IMR-90 (cell line): ENCODE results near the gene USH2A. TPM values are rescaled to one million over a fixed set of nuclear protein-coding genes. Genes with fewer than 3 reads are reported as not detected.

Experiments used
- ATAC-seq: fragments of 200-7000 bp; cut with Tn5 transposase; 2 replicates; pipeline ENCODE4 v1.9.1; 2020; ENCODE audit warnings: low read depth, mild to moderate bottlenecking, moderate library complexity
- BruUV-seq: library from RNA; stranded (reverse); fragments of 400-500 nt; replicated peaks from 2 replicates; lab custom pipeline; 2021; lab: Mats Ljungman, UMichigan
- CTCF ChIA-PET: fragments of 300-600 bp; formaldehyde crosslinking; extraction: SDS; loops from one replicate; lab custom pipeline; 2021; ENCODE audit warnings: antibody characterized with exemption; lab: Yijun Ruan, JAX
- POLR2A ChIA-PET: fragments of 300-600 bp; sonication (Branson Sonifier 250); formaldehyde crosslinking; loops from one replicate; lab custom pipeline; 2022; ENCODE audit warnings: antibody characterized with exemption; ENCODE audit not compliant: unreplicated experiment; lab: Charles Lee
- DNase-seq: peaks from one replicate; pipeline ENCODE4 v3.0.0; 2013
- H2AFZ ChIP-seq: replicated peaks from 2 replicates; pipeline ENCODE3; 2013; ENCODE audit warnings: low read length, mild to moderate bottlenecking; ENCODE audit not compliant: poor library complexity
- H2AK5ac ChIP-seq: 2 replicates; pipeline ENCODE4 v1.6.1; 2013; ENCODE audit warnings: low read depth, low read length, inconsistent platforms
- H2AK9ac ChIP-seq: replicated peaks from 2 replicates; pipeline ENCODE3; 2013; ENCODE audit warnings: mild to moderate bottlenecking, low read depth, low read length, moderate library complexity; ENCODE audit not compliant: poor library complexity
- H2BK120ac ChIP-seq: 2 replicates; pipeline ENCODE4 v1.6.1; 2013; ENCODE audit warnings: low read depth, low read length, inconsistent platforms
- H2BK15ac ChIP-seq: 3 replicates; pipeline ENCODE4 v1.6.1; 2013; ENCODE audit warnings: low read depth, low read length, inconsistent platforms
- H2BK20ac ChIP-seq: 2 replicates; pipeline ENCODE4 v1.6.1; 2013; ENCODE audit warnings: low read depth, mild to moderate bottlenecking, inconsistent platforms, low read length, moderate library complexity
- H2BK5ac ChIP-seq: 2 replicates; pipeline ENCODE4 v1.6.1; 2013; ENCODE audit warnings: mild to moderate bottlenecking, low read depth, low read length, inconsistent platforms; ENCODE audit not compliant: poor library complexity, severe bottlenecking
- H3K14ac ChIP-seq: replicated peaks from 2 replicates; pipeline ENCODE4 v1.6.1; 2013; ENCODE audit warnings: low read depth, low read length, inconsistent platforms
- H3K18ac ChIP-seq: 2 replicates; pipeline ENCODE4 v1.6.1; 2013; ENCODE audit warnings: low read depth, low read length, control low read depth
- H3K23ac ChIP-seq: 2 replicates; pipeline ENCODE4 v1.6.1; 2013; ENCODE audit warnings: low read depth, low read length, inconsistent platforms
- H3K27ac ChIP-seq: 2 replicates; pipeline ENCODE4 v1.5.1; 2013; ENCODE audit warnings: mild to moderate bottlenecking, control low read depth, low read length; ENCODE audit not compliant: insufficient read depth
- H3K27me3 ChIP-seq: 2 replicates; pipeline ENCODE4 v1.6.1; 2013; ENCODE audit warnings: low read length; ENCODE audit not compliant: control insufficient read depth, insufficient read depth
- H3K36me3 ChIP-seq: 2 replicates; pipeline ENCODE4 v1.6.1; 2013; ENCODE audit warnings: low read length, mixed read lengths; ENCODE audit not compliant: control insufficient read depth, insufficient read depth
- H3K4ac ChIP-seq: 2 replicates; pipeline ENCODE4 v1.6.1; 2013; ENCODE audit warnings: low read depth, low read length, inconsistent platforms
- H3K4me1 ChIP-seq: 2 replicates; pipeline ENCODE4 v1.6.1; 2013; ENCODE audit warnings: low read length, mixed read lengths; ENCODE audit not compliant: control insufficient read depth, insufficient read depth
- H3K4me2 ChIP-seq: 2 replicates; pipeline ENCODE4 v1.6.1; 2013; ENCODE audit warnings: low read depth, mild to moderate bottlenecking, control low read depth, low read length, moderate library complexity
- H3K4me3 ChIP-seq: 2 replicates; pipeline ENCODE4 v1.5.1; 2013; ENCODE audit warnings: low read depth, mild to moderate bottlenecking, control low read depth, low read length, moderate library complexity; ENCODE audit not compliant: insufficient read depth
- H3K56ac ChIP-seq: 2 replicates; pipeline ENCODE4 v1.6.1; 2013; ENCODE audit warnings: low read length, inconsistent platforms; ENCODE audit not compliant: insufficient read depth; ENCODE audit errors: extremely low read depth
- H3K79me1 ChIP-seq, 2 experiments: 2 replicates each; pipeline ENCODE4 v1.6.1; 2013; ENCODE audit warnings: low read length in 2 of 2, inconsistent platforms in 1 of 2, low read depth in 1 of 2
- H3K9ac ChIP-seq: 2 replicates; pipeline ENCODE4 v1.6.1; 2013; ENCODE audit warnings: low read depth, low read length, control low read depth
- H3K9me1 ChIP-seq: 2 replicates; pipeline ENCODE4 v1.6.1; 2013; ENCODE audit warnings: low read length, inconsistent platforms; ENCODE audit not compliant: insufficient read depth
- H3K9me3 ChIP-seq: 2 replicates; pipeline ENCODE4 v1.6.1; 2013; ENCODE audit warnings: low read length; ENCODE audit not compliant: control insufficient read depth, insufficient read depth
- H4K20me1 ChIP-seq: 2 replicates; pipeline ENCODE4 v1.6.1; 2013; ENCODE audit warnings: low read length, inconsistent platforms; ENCODE audit not compliant: insufficient read depth
- H4K5ac ChIP-seq: 2 replicates; pipeline ENCODE4 v1.6.1; 2013; ENCODE audit warnings: mild to moderate bottlenecking, low read depth, low read length, control low read depth
- H4K8ac ChIP-seq, 2 experiments: 2 replicates each; pipeline ENCODE4 v1.6.1; 2013; ENCODE audit warnings: low read depth in 2 of 2, low read length in 2 of 2, control low read depth in 1 of 2, inconsistent platforms in 1 of 2
- H4K91ac ChIP-seq: 2 replicates; pipeline ENCODE4 v1.6.1; 2013; ENCODE audit warnings: low read depth, low read length, inconsistent platforms; ENCODE audit not compliant: insufficient read depth
- BHLHE40 ChIP-seq: fragments of 150-350 bp; IDR thresholded peaks from 2 replicates; pipeline ENCODE4 v1.6.1; 2016; ENCODE audit warnings: mild to moderate bottlenecking, low read depth, low read length
- CEBPB ChIP-seq: IDR thresholded peaks from 2 replicates; pipeline ENCODE4 v1.6.1; 2012; ENCODE audit warnings: low read depth, low read length, improper control_type of control experiment
- FOS ChIP-seq: fragments of 150-350 bp; IDR thresholded peaks from 2 replicates; pipeline ENCODE4 v1.6.1; 2016; ENCODE audit warnings: low read depth, low read length
- RCOR1 ChIP-seq: IDR thresholded peaks from 2 replicates; pipeline ENCODE4 v1.6.1; 2012; ENCODE audit warnings: mild to moderate bottlenecking, low read length, improper control_type of control experiment; ENCODE audit not compliant: insufficient replicate concordance
- RFX5 ChIP-seq: IDR thresholded peaks from 2 replicates; pipeline ENCODE4 v1.8.0; 2012; ENCODE audit warnings: low read depth, mild to moderate bottlenecking, low read length, moderate library complexity
- WGBS, 2 experiments: methylation state at CpG; one replicate each; pipeline versions ENCODE4 v1.1.5 to v1.1.7; 2013; ENCODE audit warnings: missing lambda C conversion rate in 2 of 2; ENCODE audit not compliant: insufficient read length in 1 of 2; ENCODE audit errors: extremely low coverage in 2 of 2; 5-methylcytosine and 5-hydroxymethylcytosine counted together
- dilution Hi-C: fragments of 300-500 bp; cut with HindIII; formaldehyde crosslinking; loops from one replicate; pipeline ENCODE4 v1.14.3; 2018; ENCODE audit warnings: low sequenced_read_pairs; ENCODE audit not compliant: unreplicated experiment
- in situ Hi-C: fragments of 300-500 bp; cut with MboI; formaldehyde crosslinking; loops from 3 replicates; pipeline ENCODE4 v1.14.3; 2019; ENCODE audit warnings: low sequenced_read_pairs, inconsistent platforms, mixed read lengths
- intact Hi-C: fragments of 100-400 bp; cut with micrococcal nuclease; formaldehyde crosslinking; loops from 2 replicates; pipeline ENCODE4 v1.10.0; 2022
- polyA plus RNA-seq, 3 experiments: library from polyadenylated mRNA; depleted of rRNA; stranded (reverse); fragments of >200 nt; gene quantifications; 2 replicates each; pipeline ENCODE4 v1.2.3, GENCODE V29; 2012; ENCODE audit warnings: low replicate concordance in 1 of 3
- total RNA-seq: library from RNA; depleted of rRNA; stranded (reverse); fragments of >200 nt; gene quantifications from 2 replicates; pipeline ENCODE4 v1.2.3, GENCODE V29; 2012
- TF ChIP-seq, protein P1 (sequence below): fragments of 150-350 bp; IDR thresholded peaks from 2 replicates; pipeline ENCODE4 v1.6.1; 2017; ENCODE audit warnings: mild to moderate bottlenecking, antibody characterized with exemption, low read length, low read depth

The USH2A gene
- total and polyA plus RNA-seq, 2 of the 4 experiments (the other 2 are of a cell fraction), result under 0.01 to 0.02 TPM

DNA sequence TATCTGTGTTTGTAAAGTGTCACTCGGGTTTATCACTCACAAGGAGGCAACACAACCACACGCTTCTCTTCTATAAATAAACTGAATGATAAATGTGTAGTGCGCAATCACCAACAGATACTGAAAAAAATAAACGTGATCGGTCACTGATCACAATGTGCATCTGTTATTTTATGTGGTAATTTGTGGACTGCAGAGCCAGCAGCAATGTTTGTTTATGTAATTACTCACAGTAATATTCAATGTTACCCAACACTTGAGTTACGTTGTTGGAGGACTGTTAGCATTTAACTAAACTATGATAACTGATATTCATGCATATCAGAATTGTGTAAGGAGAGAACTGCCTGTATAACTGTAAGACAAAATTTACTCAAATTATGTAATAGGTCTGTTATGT is 129.6 kb downstream of the USH2A start:
- ChIA-PET CTCF (no interaction called here), POLR2A (no interaction called here)
- H3K18ac ChIP-seq, result no peak overlapping the region
- H2AK9ac ChIP-seq, result no peak overlapping the region
- BruUV-seq, result no TSS peak
- no peaks in the 10 kb centered on the region for H3K79me1 ChIP-seq
- no peak overlapping the region for H3K23ac ChIP-seq
- H2AFZ ChIP-seq, result no peak overlapping the region
- no peak overlapping the region for H3K4ac ChIP-seq
- H3K14ac ChIP-seq, result no peak overlapping the region
- ATAC-seq (peak; percentile 90), DNase-seq (peak; percentile 94)
- H3K36me3 ChIP-seq, result no peaks in the 10 kb centered on the region
- H4K5ac ChIP-seq, result no peak overlapping the region
- no peak overlapping the region for H2BK15ac ChIP-seq
- no peak overlapping the region for H3K9ac ChIP-seq
- H3K27ac ChIP-seq, result no peak overlapping the region
- intact Hi-C loops (no loop called here), dilution Hi-C loops (no loop called here), in situ Hi-C loops (no loop called here)
- H2AK5ac ChIP-seq, result no peak overlapping the region
- WGBS, 2 experiments, result no CpG with 5 or more reads among the region's 6 CpGs
- no peaks in the 10 kb centered on the region for H3K27me3 ChIP-seq
- H2BK5ac ChIP-seq, result peak overlapping the region; percentile 69
- no peak overlapping the region for H4K91ac ChIP-seq
- H2BK20ac ChIP-seq, result no peak overlapping the region
- H3K4me3 ChIP-seq, result no peak overlapping the region
- H3K9me1 ChIP-seq, result peaks cover 3% of the 10 kb centered on the region; the same call in 1 of the 2 replicates
- TF ChIP-seq BHLHE40, result peak; percentile 98
- TF ChIP-seq RCOR1, result peak; percentile 51
- TF ChIP-seq FOS, result peak; percentile 82
- TF ChIP-seq, protein P1, sequence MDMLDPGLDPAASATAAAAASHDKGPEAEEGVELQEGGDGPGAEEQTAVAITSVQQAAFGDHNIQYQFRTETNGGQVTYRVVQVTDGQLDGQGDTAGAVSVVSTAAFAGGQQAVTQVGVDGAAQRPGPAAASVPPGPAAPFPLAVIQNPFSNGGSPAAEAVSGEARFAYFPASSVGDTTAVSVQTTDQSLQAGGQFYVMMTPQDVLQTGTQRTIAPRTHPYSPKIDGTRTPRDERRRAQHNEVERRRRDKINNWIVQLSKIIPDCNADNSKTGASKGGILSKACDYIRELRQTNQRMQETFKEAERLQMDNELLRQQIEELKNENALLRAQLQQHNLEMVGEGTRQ, result no peak
- TF ChIP-seq RFX5, result 0 out of 2 replicates have a peak, but pooled peaks have one; percentile 14
- peak; percentile 98 for TF ChIP-seq CEBPB
- no peaks in the 10 kb centered on the region for H4K20me1 ChIP-seq
- no peak overlapping the region for H4K8ac ChIP-seq
- H3K4me2 ChIP-seq, result peak overlapping the region; percentile 23; the same call in 1 of the 2 replicates
- H3K56ac ChIP-seq, result no peak overlapping the region
- H2BK120ac ChIP-seq, result no peak overlapping the region
- no peaks in the 10 kb centered on the region for H3K4me1 ChIP-seq
- H3K9me3 ChIP-seq, result no peaks in the 10 kb centered on the region
